CD14-positive monocyte (primary cell): ENCODE data around the gene ISL1. TPM values are rescaled to one million over a fixed set of nuclear protein-coding genes. Genes with fewer than 3 reads are reported as not detected.

ENCODE experiments used
- DNase-seq, 3 donors: peaks; one replicate each; pipeline ENCODE4 v3.0.0-alpha.2; 2011 to 2022
- H2AFZ ChIP-seq: 2 replicates; pipeline ENCODE4 v1.6.0; 2012; ENCODE audit warnings: mild to moderate bottlenecking, low read depth, low read length, inconsistent platforms; ENCODE audit not compliant: insufficient read depth, poor library complexity, severe bottlenecking
- H3K27ac ChIP-seq, 2 donors: 1 replicate in 1 of 2; 2 replicates in 1 of 2; pipeline ENCODE4 v1.5.1; 2012 to 2013; ENCODE audit warnings: low read length in 2 of 2, control low read depth in 1 of 2, inconsistent platforms in 1 of 2, low read depth in 1 of 2, mild to moderate bottlenecking in 1 of 2
- H3K27me3 ChIP-seq, 2 donors: one replicate each; pipeline versions ENCODE4 v1.6.0 to v1.6.1; 2011 to 2013; ENCODE audit warnings: low read length in 2 of 2; ENCODE audit not compliant: control insufficient read depth in 2 of 2, insufficient read depth in 2 of 2
- H3K36me3 ChIP-seq, 2 donors: replicated peaks in 1 of 2; 1 replicate in 1 of 2; 2 replicates in 1 of 2; pipeline versions ENCODE4 v1.5.1 to v1.6.1; 2012 to 2013; ENCODE audit warnings: low read length in 2 of 2, control low read depth in 1 of 2, inconsistent platforms in 1 of 2, mild to moderate bottlenecking in 1 of 2; ENCODE audit not compliant: insufficient read depth in 2 of 2, control insufficient read depth in 1 of 2
- H3K4me1 ChIP-seq, 2 donors: 1 replicate in 1 of 2; 2 replicates in 1 of 2; pipeline versions ENCODE4 v1.5.1 to v1.6.1; 2012 to 2013; ENCODE audit warnings: low read length in 2 of 2, control low read depth in 1 of 2, inconsistent platforms in 1 of 2, mild to moderate bottlenecking in 1 of 2, moderate library complexity in 1 of 2; ENCODE audit not compliant: insufficient read depth in 2 of 2, control insufficient read depth in 1 of 2
- H3K4me2 ChIP-seq: replicated peaks from 2 replicates; pipeline ENCODE3; 2012; ENCODE audit warnings: low read length, moderate library complexity, mild to moderate bottlenecking; ENCODE audit not compliant: poor library complexity, severe bottlenecking; ENCODE audit errors: extremely low read depth
- H3K4me3 ChIP-seq, 3 experiments: fragments of 200-600 bp in 1 of 3; sonication (generic) in 1 of 3; replicated peaks in 1 of 3; 1 replicate in 2 of 3; 2 replicates in 1 of 3; pipeline ENCODE4 v1.5.1; 2011 to 2013; ENCODE audit warnings: low read length in 3 of 3, mild to moderate bottlenecking in 3 of 3, control low read depth in 2 of 3, low read depth in 2 of 3, inconsistent platforms in 1 of 3, moderate library complexity in 1 of 3
- H3K79me2 ChIP-seq: 2 replicates; pipeline ENCODE4 v1.6.0; 2012; ENCODE audit warnings: mild to moderate bottlenecking, control low read depth, inconsistent platforms, low read length, moderate library complexity; ENCODE audit not compliant: insufficient read depth
- H3K9ac ChIP-seq: 2 replicates; pipeline ENCODE4 v1.6.0; 2017; ENCODE audit warnings: low read length, mild to moderate bottlenecking; ENCODE audit not compliant: insufficient read depth, poor library complexity, severe bottlenecking
- H3K9me3 ChIP-seq, 2 donors: replicated peaks in 1 of 2; 1 replicate in 1 of 2; 2 replicates in 1 of 2; pipeline versions ENCODE4 v1.5.1 to v1.6.1; 2012 to 2013; ENCODE audit warnings: low read length in 2 of 2, control low read depth in 1 of 2; ENCODE audit not compliant: control insufficient read depth in 1 of 2, insufficient read depth in 1 of 2
- H4K20me1 ChIP-seq: 2 replicates; pipeline ENCODE4 v1.6.0; 2012; ENCODE audit warnings: mild to moderate bottlenecking, low read length, control low read depth, moderate library complexity; ENCODE audit not compliant: insufficient read depth
- H3K27ac Mint-ChIP-seq, 7 donors: one replicate each; pipeline ENCODE4 v1.8.0; 2020; ENCODE audit warnings: mild to moderate bottlenecking in 7 of 7, mixed read lengths in 7 of 7, moderate library complexity in 6 of 7, inconsistent platforms in 2 of 7
- H3K27me3 Mint-ChIP-seq, 3 donors: one replicate each; pipeline ENCODE4 v1.8.0; 2021 to 2022; ENCODE audit warnings: low read depth in 3 of 3, mild to moderate bottlenecking in 3 of 3, mixed read lengths in 3 of 3, moderate library complexity in 3 of 3, inconsistent platforms in 1 of 3
- H3K36me3 Mint-ChIP-seq, 2 donors: one replicate each; pipeline ENCODE4 v1.8.0; 2020; ENCODE audit warnings: mixed read lengths in 2 of 2, inconsistent platforms in 1 of 2, mild to moderate bottlenecking in 1 of 2
- H3K4me1 Mint-ChIP-seq: one replicate; pipeline ENCODE4 v1.8.0; 2020; ENCODE audit warnings: mild to moderate bottlenecking, mixed read lengths
- H3K4me3 Mint-ChIP-seq, 2 donors: one replicate each; pipeline ENCODE4 v1.8.0; 2020; ENCODE audit warnings: mild to moderate bottlenecking in 2 of 2, mixed read lengths in 2 of 2, moderate library complexity in 1 of 2
- H3K9me3 Mint-ChIP-seq, 7 donors: one replicate each; pipeline ENCODE4 v1.8.0; 2020 to 2022; ENCODE audit warnings: mixed read lengths in 7 of 7, mild to moderate bottlenecking in 6 of 7, moderate library complexity in 6 of 7, inconsistent platforms in 2 of 7
- CTCF ChIP-seq: fragments of 200-600 bp; IDR thresholded peaks from one replicate; pipeline ENCODE4 v1.8.0; 2022; ENCODE audit warnings: antibody characterized with exemption, mild to moderate bottlenecking
- WGBS: methylation state at CpG from one replicate; pipeline ENCODE4 v1.1.5; 2013; ENCODE audit warnings: missing lambda C conversion rate; ENCODE audit not compliant: insufficient coverage; 5-methylcytosine and 5-hydroxymethylcytosine counted together
- intact Hi-C, 2 donors: fragments of 100-400 bp; cut with micrococcal nuclease; formaldehyde crosslinking; loops; one replicate each; pipeline versions ENCODE4 v1.15.0 to v1.15.1; 2023
- polyA plus RNA-seq, 3 donors: library from polyadenylated mRNA; depleted of rRNA in 1 of 3; unstranded in 2 of 3; stranded (reverse) in 1 of 3; fragments of 300-500 nt in 2 of 3; fragments of >200 nt in 1 of 3; fragmentation: Illumina TruSeq in 2 of 3; gene quantifications; 1 replicate in 2 of 3; 2 replicates in 1 of 3; pipeline ENCODE4 v1.2.3, GENCODE V29; 2012 to 2021

ISL1 gene
- polyA plus RNA-seq, 3 donors: not detected

- Histone ChIP-seq H3K79me2 (no peaks in the 10 kb centered on the region), H2AFZ (no peak overlapping the region), H3K9ac (no peak overlapping the region), H3K36me3 (no peaks in the 10 kb centered on the region), H3K9me3 (peaks cover 12 to 25% of the 10 kb centered on the region in 2 donors), H3K4me2 (no peak overlapping the region), H3K27me3 (peaks cover 31 to 38% of the 10 kb centered on the region in 2 donors), H3K4me3 (no peak overlapping the region), H4K20me1 (no peaks in the 10 kb centered on the region), H3K27ac (no peak overlapping the region), H3K4me1 (no peaks in the 10 kb centered on the region)
- H3K27me3 Mint-ChIP-seq: peaks cover 26 to 31% (median 29%) of the 10 kb centered on the region in 3 donors
- no CpG with 5 or more reads among the region's 3 CpGs for WGBS
- H3K4me3 Mint-ChIP-seq: no peak overlapping the region
- no peak for TF ChIP-seq CTCF
- H3K27ac Mint-ChIP-seq: no peak overlapping the region
- peaks cover under 1 to 26% (median 22%) of the 10 kb centered on the region in 7 donors for H3K9me3 Mint-ChIP-seq
- peaks cover 0 to 5% of the 10 kb centered on the region in 2 donors for H3K36me3 Mint-ChIP-seq
- no peak for DNase-seq
- intact Hi-C loops: no loop called here
- H3K4me1 Mint-ChIP-seq: no peaks in the 10 kb centered on the region
These were observed 9.2 kb upstream of the ISL1 start for GRCh38 chr5:51373880-51374523.

- Mint-ChIP-seq H3K4me1 (no peaks in the 10 kb centered on the region), H3K9me3 (peaks cover 0 to 32% (median 22%) of the 10 kb centered on the region in 7 donors), H3K27me3 (peaks cover 36 to 42% (median 40%) of the 10 kb centered on the region in 3 donors), H3K27ac (no peak overlapping the region), H3K36me3 (peaks cover 0 to 5% of the 10 kb centered on the region in 2 donors), H3K4me3 (no peak overlapping the region)
- H3K9ac ChIP-seq: no peak overlapping the region
- H4K20me1 ChIP-seq: no peaks in the 10 kb centered on the region
- no peaks in the 10 kb centered on the region for H3K79me2 ChIP-seq
- no peaks in the 10 kb centered on the region for H3K36me3 ChIP-seq
- no peak overlapping the region for H3K4me3 ChIP-seq
- no peaks in the 10 kb centered on the region for H3K4me1 ChIP-seq
- intact Hi-C loops: no loop called here
- H3K4me2 ChIP-seq: no peak overlapping the region
- 100% methylated on average over 1 of the region's 7 CpGs for WGBS
- no peak overlapping the region for H3K27ac ChIP-seq
- H2AFZ ChIP-seq: no peak overlapping the region
- H3K9me3 ChIP-seq: peaks cover 15 to 34% of the 10 kb centered on the region in 2 donors
- DNase-seq: no peak
- H3K27me3 ChIP-seq: peaks cover 42 to 49% of the 10 kb centered on the region in 2 donors
- TF ChIP-seq CTCF: no peak
These were observed 8.2 kb upstream of the ISL1 start for GRCh38 chr5:51375084-51375483.
